Left ventricle myocardium inferior (tissue), 1 donor: ENCODE measurements around the gene RMND1. TPM values are rescaled to one million over a fixed set of nuclear protein-coding genes. Genes with fewer than 3 reads are reported as not detected.
A peak's percentile ranks its signal among the peaks of the same experiment; 100 is the strongest.

Experiments used
- DNase-seq: peaks from one replicate; pipeline ENCODE4 v3.0.0-alpha.2; 2020
- H3K27ac ChIP-seq: fragments of 200-600 bp; replicated peaks from 2 replicates; pipeline ENCODE4 v1.8.0; 2021
- H3K27me3 ChIP-seq: fragments of 200-600 bp; 2 replicates; pipeline ENCODE4 v1.8.0; 2021; ENCODE audit warnings: low read depth
- H3K36me3 ChIP-seq: fragments of 200-600 bp; 2 replicates; pipeline ENCODE4 v1.8.0; 2021
- H3K4me1 ChIP-seq: fragments of 200-600 bp; 2 replicates; pipeline ENCODE4 v1.8.0; 2021
- H3K4me3 ChIP-seq: fragments of 200-600 bp; 2 replicates; pipeline ENCODE4 v1.8.0; 2021; ENCODE audit warnings: mild to moderate bottlenecking, moderate library complexity
- H3K9me3 ChIP-seq: fragments of 200-600 bp; replicated peaks from 2 replicates; pipeline ENCODE4 v1.8.0; 2021
- CTCF ChIP-seq: fragments of 200-600 bp; IDR thresholded peaks from 2 replicates; pipeline ENCODE4 v1.8.0; 2021; ENCODE audit warnings: antibody characterized with exemption, mild to moderate bottlenecking, borderline replicate concordance
- intact Hi-C: fragments of 100-400 bp; cut with micrococcal nuclease; formaldehyde crosslinking; loops from one replicate; pipeline ENCODE4 v1.11.0; 2022
- total RNA-seq: library from RNA; stranded (reverse); fragmentation: NEBNext Ultra II Directional; extraction: Animal tissue kit (Norgen Biotek cat#: 25700); gene quantifications from one replicate; pipeline ENCODE4 v1.2.1, GENCODE V29; 2021
- donor health status: DM: no; HTN: yes; CAD: no; lungs with severe emphysema.

RMND1 gene
- total RNA-seq, 1 donor from 2014 or later: 17.3 TPM

GRCh38 chr6:151377095-151377494 is 74.8 kb downstream of the RMND1 start:
- intact Hi-C loops: no loop called here

GRCh38 chr6:151376440-151376839 is 75.5 kb downstream of the RMND1 start:
- intact Hi-C loops: no loop called here
- no peak for TF ChIP-seq CTCF
- H3K4me3 ChIP-seq: no peak overlapping the region
- no peak for DNase-seq
- H3K27me3 ChIP-seq: no peaks in the 10 kb centered on the region
- H3K9me3 ChIP-seq: no peaks in the 10 kb centered on the region
- no peak overlapping the region for H3K27ac ChIP-seq
- peaks cover 28% of the 10 kb centered on the region for H3K4me1 ChIP-seq
- peaks cover 20% of the 10 kb centered on the region for H3K36me3 ChIP-seq

More at GRCh38 chr6:151377095-151377494, 74.8 kb downstream of the RMND1 start:
- H3K4me1 ChIP-seq: peaks cover 30% of the 10 kb centered on the region
- H3K27me3 ChIP-seq: no peaks in the 10 kb centered on the region
- no peak overlapping the region for H3K27ac ChIP-seq
- no peak overlapping the region for H3K4me3 ChIP-seq
- no peaks in the 10 kb centered on the region for H3K9me3 ChIP-seq
- no peak for DNase-seq
- peaks cover 14% of the 10 kb centered on the region for H3K36me3 ChIP-seq
- no peak for TF ChIP-seq CTCF

- intact Hi-C loops: no loop called here
- Histone ChIP-seq H3K27me3 (no peaks in the 10 kb centered on the region), H3K36me3 (peaks cover 26% of the 10 kb centered on the region), H3K27ac (no peak overlapping the region), H3K9me3 (no peaks in the 10 kb centered on the region), H3K4me1 (peaks cover 22% of the 10 kb centered on the region), H3K4me3 (no peak overlapping the region)
- TF ChIP-seq CTCF: no peak
- DNase-seq: no peak
These were observed 76.1 kb downstream of the RMND1 start for GRCh38 chr6:151375833-151376232.

- intact Hi-C loops: no loop called here
- Histone ChIP-seq H3K27ac (peak overlapping the region; percentile 65), H3K4me3 (no peak overlapping the region), H3K36me3 (peaks cover 41% of the 10 kb centered on the region), H3K4me1 (peaks cover 14% of the 10 kb centered on the region), H3K27me3 (no peaks in the 10 kb centered on the region), H3K9me3 (no peaks in the 10 kb centered on the region)
- no peak for DNase-seq
- TF ChIP-seq CTCF: no peak
These were observed 77.8 kb downstream of the RMND1 start for GRCh38 chr6:151374036-151374683.

- no peak for TF ChIP-seq CTCF
- Histone ChIP-seq H3K9me3 (no peaks in the 10 kb centered on the region), H3K27me3 (no peaks in the 10 kb centered on the region), H3K4me1 (peaks cover 14% of the 10 kb centered on the region), H3K36me3 (peaks cover 51% of the 10 kb centered on the region), H3K27ac (no peak overlapping the region), H3K4me3 (no peak overlapping the region)
- DNase-seq: no peak
- intact Hi-C loops: no loop called here
These were observed 79.8 kb downstream of the RMND1 start for GRCh38 chr6:151372164-151372563.
